Mesothelial cell of epicardium (in vitro differentiated cells): ENCODE measurements around the gene PVALEF. TPM values are rescaled to one million over a fixed set of nuclear protein-coding genes. Genes with fewer than 3 reads are reported as not detected.

ENCODE experiments used
- DNase-seq, 2 experiments: peaks; one replicate each; pipeline ENCODE4 v3.0.0; 2021; ENCODE audit warnings: low spot score in 2 of 2; ENCODE audit not compliant: unreplicated experiment in 2 of 2
- H3K27ac Mint-ChIP-seq: 2 replicates; pipeline ENCODE4 v1.8.0; 2021; ENCODE audit warnings: mixed read lengths
- H3K27me3 Mint-ChIP-seq: 2 replicates; pipeline ENCODE4 v1.8.0; 2021; ENCODE audit warnings: low read depth, mixed read lengths
- H3K36me3 Mint-ChIP-seq: 2 replicates; pipeline ENCODE4 v1.8.0; 2021; ENCODE audit warnings: mixed read lengths
- H3K4me1 Mint-ChIP-seq: 2 replicates; pipeline ENCODE4 v1.8.0; 2021; ENCODE audit warnings: mixed read lengths
- H3K4me3 Mint-ChIP-seq: 2 replicates; pipeline ENCODE4 v1.8.0; 2021; ENCODE audit warnings: mild to moderate bottlenecking, moderate library complexity, mixed read lengths
- H3K9me3 Mint-ChIP-seq: 2 replicates; pipeline ENCODE4 v1.8.0; 2021; ENCODE audit warnings: mixed read lengths
- microRNA-seq: library from miRNA; unstranded; fragments of <30 nt; microRNA quantifications from one replicate; pipeline ENCODE4 v1.2.0, GENCODE V29; 2021; ENCODE audit warnings: inconsistent platforms, mixed read lengths
- total RNA-seq: library from RNA; stranded (reverse); gene quantifications from 3 replicates; pipeline ENCODE4 v1.2.1, GENCODE V29; 2021
- TF ChIP-seq, protein P1 (sequence below): fragments of 200-600 bp; sonication (generic); IDR thresholded peaks from one replicate; pipeline ENCODE4 v1.5.0; 2021; ENCODE audit warnings: antibody characterized with exemption; ENCODE audit not compliant: unreplicated experiment

The PVALEF gene
- total RNA-seq, 1 donor from 2014 or later: 0.22 TPM

GRCh38 chr17:81230043-81230820 is 64.9 kb downstream of the PVALEF start:
- H3K36me3 Mint-ChIP-seq: peaks cover 28% of the 10 kb centered on the region
- no peak for DNase-seq

DNA sequence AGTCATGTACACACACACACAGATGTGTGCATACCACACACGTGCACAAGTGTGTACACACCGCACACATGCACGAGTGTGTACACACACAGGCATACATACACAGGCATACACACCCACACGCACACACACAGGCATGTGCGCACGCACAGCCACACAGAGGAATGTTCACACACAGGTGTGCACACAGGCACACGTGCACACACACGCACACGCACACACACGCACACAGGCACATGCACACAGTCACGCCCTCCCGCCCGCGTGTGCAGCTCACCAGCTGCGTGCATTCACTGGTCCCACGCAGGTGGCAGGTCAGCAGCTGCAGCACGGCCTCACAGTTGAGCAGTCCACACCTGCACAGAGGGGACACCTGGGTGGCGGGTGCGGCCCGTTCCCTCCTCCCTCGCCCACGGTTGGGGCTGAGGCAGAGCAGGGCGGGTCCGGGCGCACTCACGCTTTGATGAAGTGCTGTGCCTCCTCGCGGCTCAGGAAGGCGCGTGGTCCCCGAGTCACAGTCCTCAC is 65.9 kb downstream of the PVALEF start:
- Mint-ChIP-seq H3K4me3 (no peak overlapping the region), H3K36me3 (peaks cover 28% of the 10 kb centered on the region), H3K4me1 (peaks cover 6% of the 10 kb centered on the region), H3K27ac (no peak overlapping the region), H3K27me3 (no peaks in the 10 kb centered on the region), H3K9me3 (no peaks in the 10 kb centered on the region)
- TF ChIP-seq, protein P1, sequence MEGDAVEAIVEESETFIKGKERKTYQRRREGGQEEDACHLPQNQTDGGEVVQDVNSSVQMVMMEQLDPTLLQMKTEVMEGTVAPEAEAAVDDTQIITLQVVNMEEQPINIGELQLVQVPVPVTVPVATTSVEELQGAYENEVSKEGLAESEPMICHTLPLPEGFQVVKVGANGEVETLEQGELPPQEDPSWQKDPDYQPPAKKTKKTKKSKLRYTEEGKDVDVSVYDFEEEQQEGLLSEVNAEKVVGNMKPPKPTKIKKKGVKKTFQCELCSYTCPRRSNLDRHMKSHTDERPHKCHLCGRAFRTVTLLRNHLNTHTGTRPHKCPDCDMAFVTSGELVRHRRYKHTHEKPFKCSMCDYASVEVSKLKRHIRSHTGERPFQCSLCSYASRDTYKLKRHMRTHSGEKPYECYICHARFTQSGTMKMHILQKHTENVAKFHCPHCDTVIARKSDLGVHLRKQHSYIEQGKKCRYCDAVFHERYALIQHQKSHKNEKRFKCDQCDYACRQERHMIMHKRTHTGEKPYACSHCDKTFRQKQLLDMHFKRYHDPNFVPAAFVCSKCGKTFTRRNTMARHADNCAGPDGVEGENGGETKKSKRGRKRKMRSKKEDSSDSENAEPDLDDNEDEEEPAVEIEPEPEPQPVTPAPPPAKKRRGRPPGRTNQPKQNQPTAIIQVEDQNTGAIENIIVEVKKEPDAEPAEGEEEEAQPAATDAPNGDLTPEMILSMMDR: no peak
- DNase-seq: no peak

More at GRCh38 chr17:81230043-81230820, 64.9 kb downstream of the PVALEF start:
- no peak overlapping the region for H3K27ac Mint-ChIP-seq
- no peaks in the 10 kb centered on the region for H3K27me3 Mint-ChIP-seq
- peaks cover 6% of the 10 kb centered on the region for H3K4me1 Mint-ChIP-seq
- no peak overlapping the region for H3K4me3 Mint-ChIP-seq
- peaks cover 5% of the 10 kb centered on the region for H3K9me3 Mint-ChIP-seq
- TF ChIP-seq, protein P1: no peak

DNA sequence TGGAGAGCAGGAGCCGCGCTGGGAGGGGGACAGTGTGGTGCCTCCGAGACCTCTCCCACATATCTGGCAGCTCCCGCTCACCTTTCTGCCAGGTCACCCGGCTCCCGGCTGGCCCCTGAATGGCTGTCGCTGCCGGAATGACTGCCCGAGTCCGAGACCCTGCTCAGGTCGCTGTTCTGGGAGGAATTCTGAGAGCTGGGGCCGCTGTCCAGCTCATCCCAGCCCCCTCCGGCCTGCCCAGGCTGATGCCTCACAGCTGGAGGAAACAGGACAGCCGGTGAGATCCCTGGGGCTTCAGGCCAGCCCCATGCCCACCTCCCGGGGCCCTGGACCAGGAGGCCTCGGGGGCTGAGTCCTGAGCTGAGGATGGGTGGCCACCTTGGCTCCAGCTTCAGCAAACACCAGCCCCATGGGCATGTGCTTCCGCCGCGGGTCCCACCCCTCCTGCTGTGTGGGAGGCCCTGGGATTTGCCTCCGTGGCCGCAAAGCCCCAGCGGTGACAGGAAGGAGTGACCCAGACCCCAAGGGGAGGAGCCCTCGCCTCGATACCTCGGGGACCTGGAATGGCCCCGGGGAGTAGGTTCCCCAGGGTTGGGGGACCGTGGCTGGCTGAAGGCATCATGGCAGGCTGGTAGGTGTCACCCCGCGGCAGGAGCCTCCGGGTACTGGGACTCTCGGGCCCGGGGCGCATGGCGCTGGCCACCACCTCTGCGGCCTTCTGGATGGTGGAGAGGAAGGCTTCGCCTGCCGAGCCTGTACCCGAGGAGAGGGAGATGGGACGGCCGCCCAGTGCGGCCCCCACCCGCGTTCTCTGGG is 66.7 kb downstream of the PVALEF start:
- H3K9me3 Mint-ChIP-seq: no peaks in the 10 kb centered on the region
- H3K4me3 Mint-ChIP-seq: no peak overlapping the region
- TF ChIP-seq, protein P1: no peak

More for the DNA sequence above, 66.7 kb downstream of the PVALEF start:
- Mint-ChIP-seq H3K36me3 (peaks cover 28% of the 10 kb centered on the region), H3K4me1 (peaks cover 6% of the 10 kb centered on the region), H3K27me3 (no peaks in the 10 kb centered on the region), H3K27ac (no peak overlapping the region)
- no peak for DNase-seq

Small RNA genes lying within 50 kb of the gene (microRNA-seq; reads per million reads assigned to microRNA genes)
- gene MIR1250: 6.2 reads per million, percentile 24 among the genes with 10 or more reads in this experiment
- not detected for gene MIR3065
- gene MIR338: not detected
- gene MIR657: not detected

Other genes starting within 250 kb of the PVALEF start
- 23.1 to 26.9 TPM (median 26.5 TPM) in 3 replicates for gene CHMP6, start 173.7 kb upstream of the PVALEF start, total RNA-seq
- 46.5 to 48.9 TPM (median 47.6 TPM) in 3 replicates for gene BAIAP2, start 130.4 kb upstream of the PVALEF start, total RNA-seq
- gene AATK, start 714 bp downstream of the PVALEF start, total RNA-seq: 14.8 to 17.3 TPM (median 15.2 TPM) in 3 replicates
- gene CEP131, start 57.5 kb downstream of the PVALEF start, total RNA-seq: 26.3 to 27.6 TPM (median 27.3 TPM) in 3 replicates
- gene TEPSIN, start 73.5 kb downstream of the PVALEF start, total RNA-seq: 44.6 to 49.2 TPM (median 45.0 TPM) in 3 replicates
- 46.8 to 47.6 TPM (median 47.3 TPM) in 3 replicates for gene NDUFAF8, start 73.8 kb downstream of the PVALEF start, total RNA-seq
- gene SLC38A10, start 129.8 kb downstream of the PVALEF start, total RNA-seq: 96.6 to 105 TPM (median 103 TPM) in 3 replicates
- 34.9 to 36.4 TPM (median 35.1 TPM) in 3 replicates for gene BAHCC1, start 229.9 kb downstream of the PVALEF start, total RNA-seq